Measurements from ENCODE around the gene SHBG. TPM values are rescaled to one million over a fixed set of nuclear protein-coding genes. Genes with fewer than 3 reads are reported as not detected.
A peak's percentile ranks its signal among the peaks of the same experiment; 100 is the strongest.

SHBG gene
- total RNA-seq, 2 experiments from 2014 or later = not detected

- H3K4me3 Mint-ChIP-seq = no peak overlapping the region
- ChIA-PET POLR2A (interaction anchor here (0.6 to 2.5 kb wide), 13 partner anchors 13 to 699 kb away, joined by 3 to 16 read pairs (median 4); partner anchors contain the start of genes FXR2, RANGRF, SAT2 and TMEM102), CTCF (interaction anchor here (0.6 to 1.9 kb wide), 16 partner anchors 9 to 659 kb away, joined by 3 to 17 read pairs (median 4); partner anchors contain the start of genes CD68, CTC1, FXR2 and SENP3)
- Histone ChIP-seq H3K9me3 (ENCODE audit: control insufficient read depth in 1 of 2, insufficient read depth in 1 of 2, low read length in 2 of 2) (no peaks in the 10 kb centered on the region), H3K4me3 (ENCODE audit: low read length) (no peak overlapping the region), H3K27ac (ENCODE audit: low read depth in 1 of 2, low read length in 2 of 2) (no peak overlapping the region), H3K4me1 (ENCODE audit: insufficient read depth, low read length) (peaks cover 31% of the 10 kb centered on the region), H3K27me3 (ENCODE audit: control insufficient read depth in 1 of 2, insufficient read depth in 2 of 2, low read length in 2 of 2) (no peaks in the 10 kb centered on the region), H3K36me3 (ENCODE audit: insufficient read depth, low read length) (peaks cover 64% of the 10 kb centered on the region)
- H3K9me3 Mint-ChIP-seq = no peaks in the 10 kb centered on the region
- no peaks in the 10 kb centered on the region for H3K27me3 Mint-ChIP-seq
- no peak overlapping the region for H3K27ac Mint-ChIP-seq
- H3K4me1 Mint-ChIP-seq (ENCODE audit: low read depth) = peaks cover 7% of the 10 kb centered on the region
- peaks cover 54% of the 10 kb centered on the region for H3K36me3 Mint-ChIP-seq (ENCODE audit: low read depth)
- DNase-seq (peak; percentile 47 to 87 (median 62)), ATAC-seq (ENCODE audit: poor library complexity) (peak; percentile 90)
- TF ChIP-seq CTCF (IDR thresholded peaks at IDR 0.05) = peak; percentile 76
- intact Hi-C loops (cut with DNase I, micrococcal nuclease) = loop anchor here (1.0 to 10.0 kb wide), 4 partner anchors 75 to 545 kb away; partner anchors contain the start of genes SLC16A11 (in 1 of the 2) and SLC2A4 (in 1 of the 2)
Measured at GRCh38 chr17:7589204-7589868, 40.6 kb upstream of the SHBG start.

- CTCF ChIA-PET = interaction anchor here (0.6 to 1.9 kb wide), 17 partner anchors 10 to 658 kb away, joined by 3 to 17 read pairs (median 4); partner anchors contain the start of genes CD68, CTC1, FXR2 and SENP3
- H3K4me3 Mint-ChIP-seq = no peak within 1 kb of the TSS
- no peak for ATAC-seq (ENCODE audit: poor library complexity)
Measured at GRCh38 chr17:7589891-7590691, 39.8 kb upstream of the SHBG start, which contains the start of gene SOX15. Gene SOX15 (minus strand): TSS chr17:7590094. CDS start chr17:7589676, 418 bp downstream.

More at GRCh38 chr17:7589891-7590691, 39.8 kb upstream of the SHBG start, which contains the start of gene SOX15:
- Mint-ChIP-seq H3K4me1 (ENCODE audit: low read depth) (peaks cover under 1% of the 10 kb centered on the region), H3K27me3 (no peaks in the 10 kb centered on the region), H3K9me3 (no peaks in the 10 kb centered on the region), H3K27ac (no peak within 1 kb of the TSS), H3K36me3 (ENCODE audit: low read depth) (peaks cover 56% of the 10 kb centered on the region)
- no peaks in the 10 kb centered on the region for H3K27me3 ChIP-seq (ENCODE audit: control insufficient read depth in 1 of 2, insufficient read depth in 2 of 2, low read length in 2 of 2)
- intact Hi-C loops (cut with DNase I, micrococcal nuclease) = loop anchor here (1.0 to 10.0 kb wide), 8 partner anchors 21 to 545 kb away; partner anchors contain the start of genes SLC16A11 (in 2 of the 2), FGF11 (in 1 of the 2), SLC2A4 (in 1 of the 2) and TMEM102 (in 1 of the 2)
- POLR2A ChIA-PET = interaction anchor here (0.6 to 2.5 kb wide), 13 partner anchors 14 to 698 kb away, joined by 3 to 16 read pairs (median 4); partner anchors contain the start of genes FXR2, RANGRF, SAT2 and TMEM102
- TF ChIP-seq CTCF (IDR thresholded peaks at IDR 0.05) = no peak
- no peak within 1 kb of the TSS for H3K4me3 ChIP-seq (ENCODE audit: low read length)
- peak in 1 of 14 experiments; percentile 44 for DNase-seq
- no peak within 1 kb of the TSS for H3K27ac ChIP-seq (ENCODE audit: low read depth in 1 of 2, low read length in 2 of 2)
- peaks cover 23% of the 10 kb centered on the region for H3K4me1 ChIP-seq (ENCODE audit: insufficient read depth, low read length)
- peaks cover 71% of the 10 kb centered on the region for H3K36me3 ChIP-seq (ENCODE audit: insufficient read depth, low read length)
- H3K9me3 ChIP-seq (ENCODE audit: control insufficient read depth in 1 of 2, insufficient read depth in 1 of 2, low read length in 2 of 2) = no peaks in the 10 kb centered on the region
